ENCODE measurements around the gene LITAFD.

Gene LITAFD

GRCh38 chr16:8934601-8935000 lies 52.5 kb downstream of the LITAFD start:
- Mint-ChIP-seq H3K27me3 (ENCODE audit: low read depth) (no peaks in the 10 kb centered on the region), H3K27ac (no peak overlapping the region), H3K4me3 (no peak overlapping the region), H3K4me1 (peaks cover 41% of the 10 kb centered on the region), H3K36me3 (ENCODE audit: low read depth) (peaks cover 6% of the 10 kb centered on the region), H3K9me3 (no peaks in the 10 kb centered on the region)
- TF ChIP-seq CTCF (IDR thresholded peaks at IDR 0.05; ENCODE audit: unreplicated experiment in 3 of 3), result no peak

All from nephron (organoid).